ENCODE measurements around the gene CPLX3.

CPLX3 gene

DNA sequence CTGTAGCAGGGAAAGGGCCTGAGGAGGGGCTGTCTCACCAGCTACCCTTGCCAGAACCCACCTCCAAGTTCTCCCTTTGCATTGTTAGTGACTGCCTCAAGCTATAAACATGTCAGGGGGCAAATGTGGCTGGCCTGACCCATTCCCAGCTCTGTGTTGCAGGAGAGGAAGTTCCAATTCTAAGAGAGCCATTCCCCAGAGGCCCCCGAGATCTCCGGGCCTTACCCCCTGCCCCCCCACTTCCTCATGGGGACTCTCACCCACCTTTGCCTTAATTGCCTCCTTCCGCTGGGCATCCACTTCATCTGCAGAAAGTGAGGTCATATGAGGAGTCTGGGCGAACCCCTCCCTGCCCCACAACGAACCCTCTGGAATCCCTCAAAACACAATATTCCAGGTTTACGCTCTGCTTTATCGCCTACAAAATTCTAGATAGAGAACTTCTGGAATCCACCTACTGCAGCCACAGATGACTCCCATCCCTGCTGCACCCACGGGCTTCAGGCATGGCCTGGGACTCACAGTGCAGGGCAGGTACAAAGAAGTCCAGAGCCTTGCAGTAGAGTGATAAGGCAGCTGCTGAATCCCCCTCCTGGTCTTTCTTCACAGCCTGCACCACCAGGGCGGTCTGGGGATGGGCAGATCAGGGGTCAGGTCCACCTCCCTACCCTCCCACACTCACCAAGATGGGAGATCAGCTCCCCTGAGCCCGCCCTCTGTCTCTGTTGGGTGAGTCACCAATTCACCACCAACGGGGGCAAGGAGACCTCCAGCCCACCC is 12.5 kb downstream of the CPLX3 start:
- no peak for TF ChIP-seq CTCF (conservative IDR thresholded peaks at IDR 0.05)
- peak overlapping the region; percentile 100; the same call in 1 of the 2 replicates for H3K27ac ChIP-seq

DNA sequence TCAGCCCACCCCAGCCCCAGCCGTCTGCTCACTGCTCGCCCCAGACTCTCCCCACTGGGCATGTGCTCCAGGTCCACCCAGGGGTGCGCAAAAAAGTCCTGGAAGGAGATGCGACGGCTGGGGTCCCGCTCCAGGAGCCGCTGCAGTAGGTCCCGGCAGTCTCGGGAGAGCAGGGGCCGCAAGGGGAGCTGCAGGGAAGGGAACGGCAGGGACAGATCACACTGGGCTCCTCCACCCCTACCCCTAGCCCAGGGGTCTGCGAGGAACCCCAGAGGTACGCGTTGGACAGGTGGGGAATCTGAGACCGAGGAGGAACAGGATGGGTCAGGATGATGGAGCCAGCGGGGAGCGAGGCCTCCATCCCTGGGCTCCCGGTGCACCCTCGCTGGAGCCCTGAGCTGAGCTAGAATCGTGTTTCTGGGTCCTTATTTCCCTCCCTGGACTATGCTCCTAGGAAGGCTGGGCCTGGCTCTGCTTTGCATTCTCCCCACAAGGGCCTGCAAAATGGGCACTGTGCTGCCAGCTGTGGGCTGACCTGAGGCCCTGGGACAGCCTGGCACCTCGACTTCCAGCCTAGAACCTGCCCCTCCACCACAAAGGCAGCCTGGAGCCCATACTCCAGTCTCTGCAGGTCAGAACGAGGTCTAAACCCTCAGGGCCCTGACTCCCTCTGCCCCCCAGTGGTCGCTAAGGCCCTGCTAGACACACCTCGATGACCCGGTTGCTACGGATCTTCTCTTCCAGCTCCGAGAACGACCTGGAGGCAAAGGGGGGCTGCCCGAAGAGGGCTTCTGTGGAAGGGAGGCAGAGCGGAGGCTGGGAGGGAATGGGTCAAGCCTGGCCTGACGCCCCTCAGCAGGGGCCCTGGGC is 13.3 kb downstream of the CPLX3 start:
- TF ChIP-seq CTCF (conservative IDR thresholded peaks at IDR 0.05): peak; percentile 30; the same call in 1 of the 2 replicates
- peak overlapping the region; percentile 100; the same call in 1 of the 2 replicates for H3K27ac ChIP-seq

DNA sequence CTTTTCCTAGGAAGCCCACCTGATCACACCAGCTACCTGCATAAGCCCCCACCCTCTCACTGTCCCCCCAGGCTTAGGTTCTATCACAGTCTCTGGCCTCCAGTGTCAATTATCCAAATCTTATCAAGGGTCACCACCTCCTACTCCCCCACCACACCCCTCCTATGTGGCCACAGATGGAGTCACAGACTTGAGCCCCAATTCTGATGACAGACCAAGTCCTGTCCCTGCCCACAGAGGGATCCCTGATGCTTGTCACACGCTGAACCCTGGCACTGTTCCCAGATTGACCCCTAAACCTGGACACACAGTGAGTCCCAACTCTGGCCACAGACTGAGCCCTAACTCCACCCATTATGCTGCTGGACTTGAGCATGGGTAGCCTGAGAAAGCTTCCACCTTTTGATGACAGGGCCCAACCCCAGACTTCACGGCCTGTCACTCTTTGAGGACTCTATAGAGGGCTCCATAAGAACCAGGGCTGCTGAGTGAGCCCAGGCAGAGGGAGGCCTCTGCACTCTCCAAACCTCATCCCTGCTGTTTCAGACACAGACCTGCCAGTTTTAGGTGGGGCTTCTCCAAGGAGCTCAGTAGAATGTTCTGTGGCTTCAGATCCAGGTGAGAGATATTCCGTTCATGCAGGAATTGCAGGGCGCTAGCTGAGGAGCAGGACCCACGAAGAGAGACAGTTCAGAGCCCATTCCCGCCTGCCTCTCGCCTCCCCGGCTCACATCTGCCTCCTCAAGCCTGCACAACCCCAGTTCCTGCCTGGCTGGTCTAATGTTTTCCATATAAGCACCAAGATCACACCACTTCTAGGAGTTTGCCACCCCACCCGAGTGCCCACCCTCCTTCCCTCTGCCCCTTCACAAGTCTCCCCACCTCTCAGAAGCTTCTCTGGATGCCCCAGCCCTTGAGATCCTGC is 14.7 kb downstream of the CPLX3 start:
- no peak for TF ChIP-seq CTCF (conservative IDR thresholded peaks at IDR 0.05)
- H3K27ac ChIP-seq: peak overlapping the region; percentile 100

- peak overlapping the region; percentile 100 for H3K27ac ChIP-seq
- TF ChIP-seq CTCF (conservative IDR thresholded peaks at IDR 0.05): no peak
These were observed 15.5 kb downstream of the CPLX3 start for GRCh38 chr15:74841891-74842373.

DNA sequence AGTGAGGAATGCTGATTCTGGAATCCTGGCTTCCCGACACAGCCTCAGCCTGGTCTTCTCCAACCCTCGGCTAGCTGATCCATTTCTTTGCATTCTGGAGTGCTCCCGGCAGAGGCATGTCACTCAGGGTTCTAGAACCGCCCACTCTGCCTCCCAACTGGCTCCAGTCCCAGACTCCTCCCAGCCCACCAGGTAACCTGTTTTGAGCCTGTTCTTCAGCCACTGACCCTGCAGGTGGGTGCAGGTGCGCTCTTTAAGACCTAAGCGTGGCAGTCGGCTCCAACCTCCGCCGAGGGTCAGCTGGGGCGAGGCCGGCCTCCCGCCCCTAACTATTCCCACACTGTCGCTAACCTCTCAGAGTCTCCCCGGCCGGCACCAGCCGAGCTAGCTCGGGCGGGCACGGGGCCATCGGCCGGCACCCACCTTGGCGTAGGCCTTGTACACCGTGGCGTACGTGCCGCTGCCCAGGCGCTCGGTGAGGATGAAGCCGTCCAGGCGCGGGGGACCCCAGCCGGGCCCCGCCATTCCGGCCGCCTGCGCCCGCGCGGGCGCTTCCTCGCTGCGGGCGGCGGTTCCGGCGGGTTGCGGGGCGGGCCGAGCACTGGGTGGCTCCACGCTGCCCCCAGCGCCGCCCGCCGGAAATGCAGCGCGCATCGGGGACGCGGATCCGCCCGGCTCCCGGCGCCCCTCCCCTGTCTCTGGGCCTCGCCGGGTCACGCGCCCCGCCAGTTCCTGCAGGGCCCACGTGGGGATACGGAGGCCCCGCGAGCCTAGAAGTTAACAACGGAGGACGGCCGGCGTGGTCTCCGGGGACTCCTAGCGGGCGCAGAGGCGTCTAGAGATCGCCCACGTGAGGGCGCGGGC is 16.4 kb downstream of the CPLX3 start, which contains the start of gene ULK3:
Gene ULK3 (minus strand): TSS at position 576 of the 864 bp plus-strand sequence. CDS start 51 bp downstream, at position 525.
- peak; percentile 95 for TF ChIP-seq CTCF (conservative IDR thresholded peaks at IDR 0.05)
- peak within 1 kb of the TSS; percentile 100 for H3K27ac ChIP-seq

GRCh38 chr15:74843445-74843828 is 17.0 kb downstream of the CPLX3 start:
- peak overlapping the region; percentile 100 for H3K27ac ChIP-seq

More at GRCh38 chr15:74843445-74843828, 17.0 kb downstream of the CPLX3 start:
- TF ChIP-seq CTCF (conservative IDR thresholded peaks at IDR 0.05): no peak

All from VCaP (cell line).